CD4-positive, alpha-beta T cell (primary cell): ENCODE results near the gene TRIML1. TPM values are rescaled to one million over a fixed set of nuclear protein-coding genes. Genes with fewer than 3 reads are reported as not detected.

Experiments used
- ATAC-seq: fragments of 200-7000 bp; cut with Tn5 transposase; one replicate; pipeline ENCODE4 v1.10.0; 2022; ENCODE audit warnings: mild to moderate bottlenecking; ENCODE audit not compliant: poor library complexity
- CTCF ChIA-PET: fragments of 350-600 bp; sonication (Branson Sonifier 250); formaldehyde crosslinking; loops from one replicate; lab custom pipeline; 2021; ENCODE audit warnings: antibody characterized with exemption, inconsistent platforms; lab: Charles Lee
- POLR2A ChIA-PET: fragments of 350-600 bp; sonication (Branson Sonifier 250); formaldehyde crosslinking; loops from one replicate; lab custom pipeline; 2021; ENCODE audit warnings: antibody characterized with exemption, inconsistent platforms; lab: Charles Lee
- DNase-seq, 14 experiments: peaks; one replicate each; pipeline ENCODE4 v3.0.0-alpha.2; 2013 to 2020; ENCODE audit warnings: mixed read lengths in 2 of 14
- H3K27ac ChIP-seq, 2 donors: one replicate each; pipeline versions ENCODE4 v1.5.1 to v1.7.0; 2013; ENCODE audit warnings: low read length in 2 of 2, low read depth in 1 of 2, mild to moderate bottlenecking in 1 of 2
- H3K27me3 ChIP-seq, 2 experiments: 1 replicate in 1 of 2; 2 replicates in 1 of 2; pipeline versions ENCODE4 v1.6.1 to v1.7.0; 2013; ENCODE audit warnings: low read length in 2 of 2, control low read depth in 1 of 2, mild to moderate bottlenecking in 1 of 2, moderate library complexity in 1 of 2; ENCODE audit not compliant: insufficient read depth in 2 of 2, control insufficient read depth in 1 of 2
- H3K36me3 ChIP-seq: one replicate; pipeline ENCODE4 v1.6.1; 2013; ENCODE audit warnings: low read length, control low read depth; ENCODE audit not compliant: insufficient read depth
- H3K4me1 ChIP-seq: one replicate; pipeline ENCODE4 v1.6.1; 2013; ENCODE audit warnings: low read length, control low read depth; ENCODE audit not compliant: insufficient read depth
- H3K4me3 ChIP-seq: one replicate; pipeline ENCODE4 v1.5.1; 2013; ENCODE audit warnings: mild to moderate bottlenecking, low read length, moderate library complexity
- H3K9me3 ChIP-seq, 2 experiments: 1 replicate in 1 of 2; 2 replicates in 1 of 2; pipeline versions ENCODE4 v1.6.1 to v1.7.0; 2013; ENCODE audit warnings: low read length in 2 of 2, mild to moderate bottlenecking in 2 of 2, control low read depth in 1 of 2, moderate library complexity in 1 of 2; ENCODE audit not compliant: control insufficient read depth in 1 of 2, insufficient read depth in 1 of 2
- H3K27ac Mint-ChIP-seq: one replicate; pipeline ENCODE4 v1.8.0; 2020; ENCODE audit warnings: mixed read lengths
- H3K27me3 Mint-ChIP-seq: one replicate; pipeline ENCODE4 v1.8.0; 2021; ENCODE audit warnings: mixed read lengths
- H3K36me3 Mint-ChIP-seq: one replicate; pipeline ENCODE4 v1.8.0; 2021; ENCODE audit warnings: low read depth, mixed read lengths
- H3K4me1 Mint-ChIP-seq: one replicate; pipeline ENCODE4 v1.8.0; 2021; ENCODE audit warnings: low read depth, mixed read lengths
- H3K4me3 Mint-ChIP-seq: one replicate; pipeline ENCODE4 v1.8.0; 2020; ENCODE audit warnings: mild to moderate bottlenecking, mixed read lengths
- H3K9me3 Mint-ChIP-seq: one replicate; pipeline ENCODE4 v1.8.0; 2020; ENCODE audit warnings: mixed read lengths
- intact Hi-C, 2 experiments: fragments of 100-400 bp; cut with DNase I in 1 of 2; cut with micrococcal nuclease in 1 of 2; formaldehyde crosslinking; loops; one replicate each; pipeline versions ENCODE4 v1.15.1 to v1.9.0; 2023 to 2025; cut with DNase I, micrococcal nuclease
- total RNA-seq, 174 experiments: library from RNA in 2 of 174; stranded (reverse) in 2 of 174; gene quantifications; one replicate each; pipeline ENCODE4 v1.2.3 and lab custom pipeline; 2021 to 2026
- TF ChIP-seq, protein P1 (sequence below): fragments of 200-600 bp; IDR thresholded peaks from one replicate; pipeline ENCODE4 v1.8.0; 2022; ENCODE audit warnings: antibody characterized with exemption, mild to moderate bottlenecking

TRIML1 gene
- total RNA-seq, 2 experiments from 2014 or later, result not detected

DNA sequence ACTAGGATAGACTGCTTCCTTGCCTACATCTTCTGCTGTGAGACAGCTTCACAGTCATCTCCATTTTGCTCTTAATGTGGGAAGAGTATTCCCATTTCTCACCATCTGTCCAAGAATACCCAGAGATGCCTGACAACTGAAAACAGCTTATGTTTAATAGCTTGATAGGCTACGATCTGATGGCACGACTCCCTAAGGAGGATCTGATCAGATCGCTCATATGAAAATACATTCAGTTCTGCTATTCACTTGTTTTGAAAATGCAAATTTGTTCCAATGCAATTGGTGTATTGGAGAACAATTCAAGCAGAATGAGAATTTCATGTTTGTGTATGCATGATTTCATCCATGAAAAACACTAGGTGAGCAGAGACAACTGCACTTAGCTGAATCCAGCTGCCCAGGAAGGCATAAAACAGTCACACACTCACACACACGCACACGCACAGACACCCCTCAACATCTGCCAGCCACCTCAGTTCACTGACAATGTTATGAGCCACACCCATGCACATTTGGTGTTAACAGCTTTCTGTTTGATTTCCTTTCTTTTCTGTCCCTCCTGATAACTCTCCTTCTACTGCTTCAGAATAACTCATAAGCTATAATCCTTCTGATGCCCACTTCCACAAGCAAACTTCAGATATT is 29.6 kb downstream of the TRIML1 start:
- ChIA-PET POLR2A (no interaction called here), CTCF (no interaction called here)
- Mint-ChIP-seq H3K27me3 (no peaks in the 10 kb centered on the region), H3K4me3 (no peak overlapping the region), H3K36me3 (no peaks in the 10 kb centered on the region), H3K4me1 (no peaks in the 10 kb centered on the region), H3K27ac (no peak overlapping the region), H3K9me3 (peaks cover 12% of the 10 kb centered on the region)
- intact Hi-C loops, result no loop called here
- no peak overlapping the region for H3K27ac ChIP-seq
- no peak overlapping the region for H3K4me3 ChIP-seq
- H3K9me3 ChIP-seq, result peaks cover 0 to 11% of the 10 kb centered on the region in 2 experiments
- TF ChIP-seq, protein P1, sequence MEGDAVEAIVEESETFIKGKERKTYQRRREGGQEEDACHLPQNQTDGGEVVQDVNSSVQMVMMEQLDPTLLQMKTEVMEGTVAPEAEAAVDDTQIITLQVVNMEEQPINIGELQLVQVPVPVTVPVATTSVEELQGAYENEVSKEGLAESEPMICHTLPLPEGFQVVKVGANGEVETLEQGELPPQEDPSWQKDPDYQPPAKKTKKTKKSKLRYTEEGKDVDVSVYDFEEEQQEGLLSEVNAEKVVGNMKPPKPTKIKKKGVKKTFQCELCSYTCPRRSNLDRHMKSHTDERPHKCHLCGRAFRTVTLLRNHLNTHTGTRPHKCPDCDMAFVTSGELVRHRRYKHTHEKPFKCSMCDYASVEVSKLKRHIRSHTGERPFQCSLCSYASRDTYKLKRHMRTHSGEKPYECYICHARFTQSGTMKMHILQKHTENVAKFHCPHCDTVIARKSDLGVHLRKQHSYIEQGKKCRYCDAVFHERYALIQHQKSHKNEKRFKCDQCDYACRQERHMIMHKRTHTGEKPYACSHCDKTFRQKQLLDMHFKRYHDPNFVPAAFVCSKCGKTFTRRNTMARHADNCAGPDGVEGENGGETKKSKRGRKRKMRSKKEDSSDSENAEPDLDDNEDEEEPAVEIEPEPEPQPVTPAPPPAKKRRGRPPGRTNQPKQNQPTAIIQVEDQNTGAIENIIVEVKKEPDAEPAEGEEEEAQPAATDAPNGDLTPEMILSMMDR, result no peak
- H3K27me3 ChIP-seq, result no peaks in the 10 kb centered on the region
- no peak for DNase-seq
- ATAC-seq, result no peak
- H3K4me1 ChIP-seq, result no peaks in the 10 kb centered on the region
- H3K36me3 ChIP-seq, result no peaks in the 10 kb centered on the region

DNA sequence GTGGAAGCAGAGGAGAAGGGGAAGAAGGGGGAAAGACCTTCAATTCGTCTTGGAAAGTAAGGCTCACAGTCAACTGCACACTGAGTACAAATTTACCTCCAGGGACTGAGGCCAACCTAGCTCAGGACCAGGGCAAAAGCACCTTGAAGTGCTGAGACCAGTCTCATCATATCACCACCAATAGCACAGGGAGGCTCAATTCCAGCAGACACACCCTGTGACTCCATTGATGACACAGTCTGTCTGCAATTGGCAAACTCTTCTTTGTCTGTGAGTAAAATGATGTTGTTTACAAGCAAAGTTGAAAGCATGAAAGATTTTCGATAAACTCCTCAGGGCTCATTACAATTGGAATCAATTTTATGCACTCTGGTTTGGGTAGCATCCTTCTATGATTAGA is 32.3 kb downstream of the TRIML1 start:
- Histone ChIP-seq H3K36me3 (no peaks in the 10 kb centered on the region), H3K4me3 (no peak overlapping the region), H3K27ac (no peak overlapping the region), H3K9me3 (peaks cover 0 to 20% of the 10 kb centered on the region in 2 experiments), H3K27me3 (no peaks in the 10 kb centered on the region), H3K4me1 (no peaks in the 10 kb centered on the region)
- Mint-ChIP-seq H3K9me3 (peaks cover 16% of the 10 kb centered on the region), H3K36me3 (no peaks in the 10 kb centered on the region), H3K27me3 (no peaks in the 10 kb centered on the region), H3K4me3 (no peak overlapping the region), H3K4me1 (no peaks in the 10 kb centered on the region), H3K27ac (no peak overlapping the region)
- intact Hi-C loops, result no loop called here
- DNase-seq (no peak), ATAC-seq (no peak)
- CTCF ChIA-PET, result no interaction called here
- TF ChIP-seq, protein P1, result no peak
- POLR2A ChIA-PET, result no interaction called here

DNA sequence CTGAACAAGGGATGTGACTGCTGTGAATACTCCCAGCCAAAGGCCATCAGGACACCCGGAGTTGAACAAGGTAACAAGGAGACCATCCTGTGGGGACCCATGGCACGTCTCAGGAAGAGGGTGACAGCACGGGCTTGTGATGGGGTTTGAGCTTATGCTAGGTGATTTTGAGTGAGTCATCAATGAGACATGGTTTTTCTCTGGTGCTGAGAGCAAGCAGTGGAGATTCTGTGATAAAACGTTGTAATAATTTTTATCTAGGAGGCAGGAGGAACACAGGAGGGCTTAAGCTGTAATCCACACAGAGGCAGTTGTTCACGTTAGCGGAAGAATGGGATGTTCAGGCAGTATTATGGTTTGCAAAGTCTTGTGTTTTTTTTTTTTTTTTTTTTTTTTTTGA is 36.0 kb downstream of the TRIML1 start:
- ATAC-seq (no peak), DNase-seq (no peak)
- Histone ChIP-seq H3K9me3 (peaks cover 0 to 31% of the 10 kb centered on the region in 2 experiments), H3K27ac (no peak overlapping the region), H3K4me3 (no peak overlapping the region), H3K4me1 (no peaks in the 10 kb centered on the region), H3K27me3 (no peaks in the 10 kb centered on the region), H3K36me3 (no peaks in the 10 kb centered on the region)
- no peaks in the 10 kb centered on the region for H3K4me1 Mint-ChIP-seq
- TF ChIP-seq, protein P1, result no peak
- H3K27me3 Mint-ChIP-seq, result no peaks in the 10 kb centered on the region
- no peak overlapping the region for H3K4me3 Mint-ChIP-seq
- H3K36me3 Mint-ChIP-seq, result no peaks in the 10 kb centered on the region
- ChIA-PET CTCF (no interaction called here), POLR2A (no interaction called here)
- H3K27ac Mint-ChIP-seq, result no peak overlapping the region
- peaks cover 13% of the 10 kb centered on the region for H3K9me3 Mint-ChIP-seq
- intact Hi-C loops, result no loop called here
